Body of pancreas (tissue), 4 donors: ENCODE results near the gene PHC2.

Experiments
- POLR2A ChIP-seq, 3 donors: fragments of 450-650 bp; IDR thresholded peaks; one replicate each; pipeline ENCODE4 v1.6.1; 2016; ENCODE audit warnings: antibody characterized with exemption in 3 of 3, mild to moderate bottlenecking in 2 of 3
- TF ChIP-seq, protein P1 (sequence below), 7 experiments: fragments of 450-650 bp in 4 of 7; fragments of 200-600 bp in 3 of 7; sonication (generic) in 3 of 7; IDR thresholded peaks; one replicate each; pipeline ENCODE4 v1.5.1; 2016 to 2019; ENCODE audit warnings: antibody characterized with exemption in 7 of 7

DNA sequence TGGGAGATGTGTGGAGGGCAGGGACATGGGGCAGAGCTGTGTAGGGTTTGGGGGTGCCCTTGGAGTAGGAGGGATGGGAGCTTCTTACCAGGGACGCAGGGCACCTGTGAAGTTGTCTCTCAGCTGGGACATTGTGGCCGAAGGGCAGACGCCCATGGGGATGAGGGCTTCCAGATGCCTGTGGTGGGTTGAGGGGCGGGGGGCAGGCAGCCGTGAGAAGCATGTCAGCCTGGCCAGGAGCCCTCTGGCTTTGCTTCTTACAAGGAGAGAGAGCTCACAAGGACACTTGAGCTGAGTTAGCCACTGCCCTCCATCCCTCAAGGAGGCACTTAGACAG, 118.5 kb downstream of the PHC2 start:
- TF ChIP-seq, protein P1, sequence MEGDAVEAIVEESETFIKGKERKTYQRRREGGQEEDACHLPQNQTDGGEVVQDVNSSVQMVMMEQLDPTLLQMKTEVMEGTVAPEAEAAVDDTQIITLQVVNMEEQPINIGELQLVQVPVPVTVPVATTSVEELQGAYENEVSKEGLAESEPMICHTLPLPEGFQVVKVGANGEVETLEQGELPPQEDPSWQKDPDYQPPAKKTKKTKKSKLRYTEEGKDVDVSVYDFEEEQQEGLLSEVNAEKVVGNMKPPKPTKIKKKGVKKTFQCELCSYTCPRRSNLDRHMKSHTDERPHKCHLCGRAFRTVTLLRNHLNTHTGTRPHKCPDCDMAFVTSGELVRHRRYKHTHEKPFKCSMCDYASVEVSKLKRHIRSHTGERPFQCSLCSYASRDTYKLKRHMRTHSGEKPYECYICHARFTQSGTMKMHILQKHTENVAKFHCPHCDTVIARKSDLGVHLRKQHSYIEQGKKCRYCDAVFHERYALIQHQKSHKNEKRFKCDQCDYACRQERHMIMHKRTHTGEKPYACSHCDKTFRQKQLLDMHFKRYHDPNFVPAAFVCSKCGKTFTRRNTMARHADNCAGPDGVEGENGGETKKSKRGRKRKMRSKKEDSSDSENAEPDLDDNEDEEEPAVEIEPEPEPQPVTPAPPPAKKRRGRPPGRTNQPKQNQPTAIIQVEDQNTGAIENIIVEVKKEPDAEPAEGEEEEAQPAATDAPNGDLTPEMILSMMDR (IDR thresholded peaks at IDR 0.05): no peak
- TF ChIP-seq POLR2A (IDR thresholded peaks at IDR 0.05): no peak
